Kasumi-1 (cell line): ENCODE measurements around the gene IL25.
"Not testable (repeated sequence)": the region's sequence is repeated elsewhere in the genome, so short reads cannot be mapped to it uniquely, and the experiment has no call there.

Source experiments
- DNase-seq, 2 experiments: peaks; one replicate each; lab custom pipeline; 2025; lab: John Stamatoyannopoulos, UW

The IL25 gene

DNA sequence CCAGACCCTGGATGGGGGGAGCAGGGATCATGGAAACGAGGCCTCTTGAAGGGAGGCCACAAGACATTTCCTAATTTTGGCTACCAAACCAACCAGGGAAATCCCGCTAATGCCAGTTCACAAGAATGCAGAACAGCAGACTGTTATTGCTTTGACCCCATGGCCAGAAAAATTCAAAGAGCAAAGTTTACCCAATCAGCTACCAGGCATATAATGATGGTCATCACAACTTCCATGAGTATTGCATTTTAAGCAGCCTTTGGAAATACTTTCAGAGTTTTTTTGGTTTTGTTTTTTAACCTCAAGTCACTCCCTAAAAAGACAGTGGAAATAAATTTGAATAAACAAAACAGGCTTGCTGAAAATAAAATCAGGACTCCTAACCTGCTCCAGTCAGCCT lies at the start of gene IL25:
Gene IL25, plus strand, starts transcription at position 301 of the 400 bp plus-strand sequence.
- no peak for DNase-seq

DNA sequence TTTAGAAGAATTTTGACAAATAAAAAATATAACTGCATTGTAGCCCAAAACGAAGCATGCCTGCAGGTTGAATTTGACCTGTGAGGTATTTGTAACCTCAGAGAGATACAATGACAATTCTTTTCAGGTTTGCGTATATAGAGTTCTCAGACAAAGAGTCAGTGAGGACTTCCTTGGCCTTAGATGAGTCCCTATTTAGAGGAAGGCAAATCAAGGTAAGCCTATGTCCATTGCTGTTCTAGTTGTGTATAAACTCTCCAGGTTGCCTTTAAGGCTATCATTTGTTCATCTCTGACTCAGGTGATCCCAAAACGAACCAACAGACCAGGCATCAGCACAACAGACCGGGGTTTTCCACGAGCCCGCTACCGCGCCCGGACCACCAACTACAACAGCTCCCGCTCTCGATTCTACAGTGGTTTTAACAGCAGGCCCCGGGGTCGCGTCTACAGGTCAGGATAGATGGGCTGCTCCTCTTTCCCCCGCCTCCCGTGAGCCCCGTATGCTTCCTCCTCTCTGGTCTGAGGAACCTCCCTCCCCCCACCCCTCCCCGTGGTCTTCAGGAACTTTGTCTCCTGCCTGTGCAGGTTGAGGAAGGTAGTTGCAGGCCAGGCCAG lies 48.7 kb upstream of the IL25 start:
- DNase-seq: no peak

DNA sequence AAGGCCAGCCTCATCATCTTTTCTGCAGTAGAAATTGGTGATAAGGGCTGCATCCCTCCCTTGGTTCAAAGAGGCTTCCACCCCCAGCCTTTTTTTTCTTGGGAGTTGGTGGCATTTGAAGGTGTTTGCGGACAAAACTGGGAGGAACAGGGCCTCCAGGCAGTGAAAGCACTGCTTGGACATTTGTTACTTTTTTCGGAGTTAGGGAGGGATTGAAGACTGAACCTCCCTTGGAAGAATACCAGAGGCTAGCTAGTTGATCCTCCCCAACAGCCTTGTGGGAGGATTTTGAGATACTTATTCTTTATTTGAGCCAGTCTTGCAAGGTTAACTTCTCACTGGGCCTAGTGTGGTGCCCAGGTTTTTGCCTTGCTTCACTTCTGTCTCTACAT lies 48.2 kb upstream of the IL25 start:
- DNase-seq: no peak

DNA sequence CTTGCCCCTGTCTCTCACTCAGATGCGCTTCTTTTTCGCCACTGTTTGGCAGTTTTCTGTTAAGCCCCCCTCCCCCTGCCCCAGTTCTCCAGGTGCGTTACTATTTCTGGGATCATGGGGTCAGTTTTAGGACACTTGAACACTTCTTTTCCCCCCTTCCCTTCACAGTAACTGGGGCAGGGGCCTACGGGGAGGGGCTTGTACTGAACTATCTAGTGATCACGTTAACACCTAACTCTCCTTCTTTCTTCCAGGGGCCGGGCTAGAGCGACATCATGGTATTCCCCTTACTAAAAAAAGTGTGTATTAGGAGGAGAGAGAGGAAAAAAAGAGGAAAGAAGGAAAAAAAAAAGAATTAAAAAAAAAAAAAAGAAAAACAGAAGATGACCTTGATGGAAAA lies 47.6 kb upstream of the IL25 start:
- no peak for DNase-seq

DNA sequence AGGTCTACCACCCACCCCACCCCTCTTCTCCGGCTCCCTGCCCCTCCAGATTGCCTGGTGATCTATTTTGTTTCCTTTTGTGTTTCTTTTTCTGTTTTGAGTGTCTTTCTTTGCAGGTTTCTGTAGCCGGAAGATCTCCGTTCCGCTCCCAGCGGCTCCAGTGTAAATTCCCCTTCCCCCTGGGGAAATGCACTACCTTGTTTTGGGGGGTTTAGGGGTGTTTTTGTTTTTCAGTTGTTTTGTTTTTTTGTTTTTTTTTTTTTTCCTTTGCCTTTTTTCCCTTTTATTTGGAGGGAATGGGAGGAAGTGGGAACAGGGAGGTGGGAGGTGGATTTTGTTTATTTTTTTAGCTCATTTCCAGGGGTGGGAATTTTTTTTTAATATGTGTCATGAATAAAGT lies 46.9 kb upstream of the IL25 start:
- DNase-seq: not testable (repeated sequence)

DNA sequence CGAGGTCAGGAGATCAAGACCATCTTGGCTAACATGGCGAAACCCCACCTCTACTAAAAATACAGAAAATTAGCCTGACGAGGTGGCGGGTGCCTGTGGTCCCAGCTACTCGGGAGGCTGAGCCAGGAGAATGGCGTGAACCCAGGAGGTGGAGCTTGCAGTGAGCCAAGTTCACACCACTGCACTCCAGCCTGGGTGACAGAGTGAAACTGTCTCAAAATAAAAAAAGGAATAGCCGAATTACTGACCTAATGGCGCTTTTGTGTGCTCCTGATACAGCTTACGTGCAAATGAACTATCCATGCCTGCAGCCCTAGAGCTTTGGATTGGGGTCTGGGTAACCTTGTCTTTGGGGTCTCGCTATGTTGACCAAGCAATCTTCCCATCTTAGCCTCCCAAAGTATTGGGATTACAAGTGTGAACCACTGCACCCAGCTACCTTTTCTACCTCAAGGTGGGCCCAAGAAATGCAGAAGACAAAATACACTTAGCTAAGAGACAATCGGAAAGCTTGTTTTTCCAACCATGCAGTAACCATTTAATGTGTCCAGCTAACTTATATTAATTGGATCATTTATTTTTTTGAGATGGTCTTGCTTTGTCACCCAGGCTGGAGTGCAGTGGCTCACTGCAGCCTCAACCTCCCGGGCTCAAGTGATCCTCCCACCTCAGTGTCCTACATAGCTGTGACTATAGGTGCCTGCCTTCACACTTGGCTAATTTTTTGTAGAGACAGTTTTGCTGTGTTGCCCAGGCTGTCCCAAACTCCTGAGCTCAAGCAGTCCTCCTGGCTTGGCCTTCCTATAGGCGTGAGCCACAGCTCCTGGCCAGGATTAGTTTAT lies 45.9 kb upstream of the IL25 start:
- no peak for DNase-seq

DNA sequence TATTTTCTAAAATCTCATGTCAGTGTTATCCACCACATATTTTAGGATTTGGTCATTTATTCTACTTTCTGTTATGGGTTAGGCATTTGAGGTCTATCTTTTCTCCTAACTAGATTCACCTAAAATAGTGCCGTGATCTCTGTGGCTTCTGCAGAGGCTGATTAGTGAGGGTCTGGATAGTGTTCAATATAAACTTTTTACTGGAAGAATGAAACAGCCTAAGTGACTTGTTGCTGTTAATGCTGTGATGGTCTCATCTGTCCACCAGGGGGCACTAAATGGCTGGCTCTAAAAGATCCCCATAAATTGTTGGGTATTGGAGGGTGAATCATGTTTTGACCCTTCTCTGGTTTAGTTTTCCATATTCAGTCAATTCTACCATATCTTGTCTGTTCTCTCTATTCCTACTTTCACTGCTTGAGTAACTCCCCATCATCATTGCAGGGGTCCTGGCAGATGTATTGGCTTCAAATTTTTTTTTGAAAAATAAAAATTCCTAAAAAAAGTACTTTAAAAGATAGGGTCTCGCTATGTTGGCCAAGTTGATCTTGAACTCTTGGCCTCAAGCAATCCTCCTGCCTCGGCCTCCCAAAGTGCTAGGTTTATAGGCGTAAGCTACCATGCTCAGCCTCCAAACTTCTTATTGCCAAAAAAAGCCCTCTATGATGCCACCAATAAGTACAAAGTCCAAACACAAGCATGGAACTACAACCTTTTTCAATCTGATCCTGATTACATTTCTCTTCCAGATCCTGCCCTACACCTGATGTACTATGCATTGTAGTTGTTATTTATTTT lies 44.5 kb upstream of the IL25 start:
- peak; percentile 71 to 81 for DNase-seq

DNA sequence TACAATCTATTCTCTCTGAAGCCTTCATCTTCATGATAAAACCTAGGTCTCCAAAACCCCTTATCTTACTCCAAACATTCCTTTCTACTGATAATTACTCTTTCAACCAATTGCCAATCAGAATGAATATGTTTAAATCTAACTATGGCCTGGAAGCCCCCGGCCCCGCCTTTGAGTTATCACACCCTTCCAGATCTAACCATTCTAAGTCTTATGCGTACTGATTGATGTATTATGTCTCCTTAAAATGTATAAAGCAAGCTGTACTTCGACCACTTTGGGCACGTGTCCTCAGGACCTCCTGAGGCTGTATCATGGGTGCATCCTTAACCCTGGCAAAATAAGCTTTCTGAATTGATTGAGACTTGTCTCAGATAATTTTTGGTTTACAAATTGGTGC lies 37.0 kb upstream of the IL25 start:
- DNase-seq: no peak

DNA sequence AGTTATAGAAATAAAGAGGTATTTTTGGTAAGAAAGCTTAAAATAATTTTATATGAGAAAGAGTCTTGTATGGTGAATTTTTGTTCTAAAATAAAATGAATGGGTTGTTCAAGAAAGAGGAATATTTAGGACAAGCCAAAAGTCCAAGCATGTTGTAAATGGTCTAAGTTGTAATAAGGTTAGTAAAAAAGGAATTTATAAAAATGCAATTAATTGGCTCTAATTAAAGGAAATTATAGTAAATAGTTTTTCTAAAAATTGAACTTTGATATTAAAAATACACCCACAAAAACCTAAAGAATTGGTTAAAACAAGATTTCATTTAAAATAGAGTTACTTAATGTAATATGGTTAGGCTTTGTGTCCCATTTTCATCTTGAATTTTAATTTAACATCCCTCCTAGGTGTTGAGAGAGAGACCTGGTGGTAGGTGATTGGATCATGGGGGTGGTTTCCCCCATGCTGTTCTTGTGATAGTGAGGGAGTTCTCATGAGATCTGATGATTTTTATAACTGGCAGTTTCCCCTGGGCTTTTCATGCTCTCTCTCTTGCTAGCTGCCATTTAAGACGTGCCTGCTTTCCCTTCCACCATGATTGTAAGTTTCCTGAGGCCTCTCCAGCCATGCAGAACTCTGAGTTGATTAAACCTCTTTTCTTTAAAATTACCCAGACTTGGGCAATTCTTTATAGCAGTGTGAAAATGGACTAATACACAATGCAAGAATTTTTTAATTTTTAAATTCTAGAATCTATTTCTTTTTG lies 32.9 kb upstream of the IL25 start:
- peak in 1 of 2 experiments; percentile 6 for DNase-seq

DNA sequence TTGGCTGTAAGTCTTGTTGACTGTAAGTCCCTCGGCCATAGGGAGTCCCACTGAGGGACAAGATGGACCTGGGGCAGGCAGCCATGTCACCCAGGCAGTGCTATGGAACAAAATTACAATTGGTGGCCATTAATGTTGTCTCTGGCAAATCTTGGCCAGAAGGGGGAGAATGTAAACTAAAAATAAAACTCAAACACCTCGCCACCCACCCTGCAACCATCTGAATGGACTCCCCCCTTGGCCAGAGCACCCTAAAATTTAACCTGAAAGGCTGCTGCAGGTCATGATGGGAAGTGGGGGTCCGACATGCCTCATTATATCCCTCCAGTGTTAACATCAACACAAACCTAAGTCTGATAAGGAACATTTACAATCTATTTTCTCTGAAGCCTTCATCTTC lies 28.1 kb upstream of the IL25 start:
- DNase-seq: no peak

DNA sequence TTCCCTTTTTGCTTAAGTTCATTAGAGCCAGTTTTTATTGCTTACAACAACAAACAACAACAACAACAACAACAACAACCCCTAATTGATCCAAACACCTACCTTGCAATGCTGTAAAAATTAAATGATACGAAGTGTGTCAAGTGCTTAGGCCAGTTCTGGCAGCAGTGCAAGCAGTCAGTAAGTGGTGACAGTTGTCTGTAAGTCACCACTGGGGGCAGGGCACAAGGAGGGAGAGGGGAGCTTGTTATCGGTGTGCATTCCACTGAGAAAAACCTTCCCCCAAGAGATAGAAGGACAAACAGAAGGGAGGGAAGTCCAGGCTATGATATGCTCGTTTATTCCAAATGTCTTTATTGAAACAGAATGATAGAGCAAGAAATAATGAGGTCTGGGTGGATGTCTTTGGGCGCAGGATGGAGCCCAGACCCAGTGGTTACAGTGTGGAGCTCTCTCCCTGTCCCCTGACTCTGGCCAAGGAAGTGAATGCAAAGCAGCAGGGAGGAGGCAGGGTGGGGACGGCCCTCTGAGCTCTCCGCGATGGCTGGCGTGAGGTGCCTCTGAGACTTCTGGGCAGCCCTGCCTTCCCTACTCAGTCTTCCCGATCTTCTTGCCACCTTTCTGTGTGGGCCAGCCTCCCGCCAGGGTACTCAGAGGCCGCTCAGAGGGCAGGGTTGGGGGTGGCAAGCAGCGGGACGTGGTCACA lies 26.5 kb upstream of the IL25 start:
- no peak for DNase-seq

DNA sequence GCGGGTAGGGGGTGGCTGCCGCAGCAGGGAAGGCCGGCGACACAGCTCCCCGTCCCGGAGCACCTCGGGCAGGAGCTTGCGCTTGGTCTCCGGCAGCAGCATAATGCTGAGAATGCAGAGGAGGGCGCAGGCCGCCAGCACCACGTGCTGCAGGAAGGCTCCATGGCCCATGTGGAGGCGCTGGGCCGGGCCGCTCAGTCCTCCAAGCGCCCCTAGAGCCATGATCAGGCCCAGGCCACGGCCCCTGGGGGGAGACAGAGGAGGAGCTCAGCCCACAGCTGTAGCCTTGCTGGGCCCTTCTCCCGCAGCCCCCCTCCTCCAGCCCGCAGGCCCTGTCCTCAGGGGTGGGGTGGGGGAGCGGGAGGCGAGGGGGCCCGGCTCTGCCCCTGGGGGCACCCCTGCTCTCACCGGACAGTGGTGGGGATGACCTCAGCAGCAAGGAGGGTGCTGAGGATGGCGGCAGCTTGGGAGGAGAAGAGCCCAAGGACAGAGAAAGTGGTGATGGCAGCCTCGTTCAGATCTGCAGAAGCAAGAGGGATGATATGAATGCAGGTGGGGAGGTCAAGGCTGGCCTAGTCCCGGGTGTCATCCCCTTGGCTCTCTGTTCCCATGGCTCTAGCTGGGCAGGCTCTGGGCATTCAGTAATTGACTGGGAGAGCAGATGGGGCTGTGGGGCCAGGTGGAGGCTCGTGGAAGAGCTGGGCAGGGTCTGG lies 25.8 kb upstream of the IL25 start:
- no peak for DNase-seq

DNA sequence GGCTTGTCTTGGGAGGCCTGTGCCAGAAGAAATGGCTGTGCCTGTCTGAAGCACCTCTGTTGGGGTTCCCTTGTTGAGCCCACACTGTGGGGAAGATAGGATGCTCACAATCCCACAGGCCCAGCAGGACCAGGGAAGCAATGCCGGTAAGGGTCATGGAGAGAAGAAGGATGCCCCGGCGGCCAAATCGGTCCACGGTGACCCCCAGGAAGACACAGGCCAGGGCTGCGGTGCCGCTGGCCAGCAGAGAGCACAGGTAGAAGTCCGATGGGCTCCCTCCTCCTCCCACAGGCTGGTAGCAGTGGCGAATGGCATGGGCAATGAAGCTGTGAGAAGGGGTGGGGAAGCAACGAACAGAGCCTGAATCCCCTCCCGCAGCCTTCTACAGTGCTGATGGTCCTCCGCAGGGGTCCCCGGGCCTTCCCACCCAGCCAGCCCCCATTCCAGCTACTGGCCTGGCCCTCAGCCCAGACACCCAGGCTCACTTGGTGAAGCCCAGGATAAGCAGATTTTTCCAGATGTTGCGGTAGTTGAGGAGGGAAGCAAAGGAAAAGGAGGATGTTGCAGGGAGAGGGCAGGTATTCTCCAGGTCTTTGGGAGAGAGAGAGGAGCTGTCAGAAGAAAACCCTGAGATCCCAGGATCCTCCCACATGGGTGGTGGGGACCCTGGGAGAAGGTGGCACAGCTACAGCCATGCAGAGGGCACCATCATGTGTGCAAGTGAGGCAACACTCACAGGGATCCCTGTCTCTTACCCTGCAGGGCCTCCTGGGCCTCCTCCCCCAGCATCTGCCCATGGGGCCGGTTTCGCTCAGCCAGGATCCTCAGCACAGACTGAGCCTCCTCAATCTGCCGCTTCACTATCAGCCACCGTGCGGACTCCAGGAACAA lies 25.0 kb upstream of the IL25 start:
- DNase-seq: no peak

DNA sequence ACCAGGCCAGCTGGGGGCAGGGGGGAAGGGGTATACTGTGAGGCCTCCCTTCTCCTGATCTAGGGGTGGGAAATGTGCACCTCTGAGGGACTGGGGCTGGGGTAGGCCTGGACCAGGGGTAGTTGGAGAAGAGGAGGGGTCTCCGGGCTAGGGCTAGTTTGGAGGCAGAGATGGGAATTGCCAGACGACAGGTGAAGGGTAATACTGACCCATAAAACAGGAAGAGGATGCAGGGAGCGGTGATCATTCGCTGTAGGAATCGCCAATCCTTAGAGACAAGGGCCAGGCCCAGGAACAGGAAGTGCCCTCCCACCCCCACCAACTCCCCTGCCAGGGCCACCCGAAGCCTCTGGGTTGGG lies 24.3 kb upstream of the IL25 start:
- no peak for DNase-seq

DNA sequence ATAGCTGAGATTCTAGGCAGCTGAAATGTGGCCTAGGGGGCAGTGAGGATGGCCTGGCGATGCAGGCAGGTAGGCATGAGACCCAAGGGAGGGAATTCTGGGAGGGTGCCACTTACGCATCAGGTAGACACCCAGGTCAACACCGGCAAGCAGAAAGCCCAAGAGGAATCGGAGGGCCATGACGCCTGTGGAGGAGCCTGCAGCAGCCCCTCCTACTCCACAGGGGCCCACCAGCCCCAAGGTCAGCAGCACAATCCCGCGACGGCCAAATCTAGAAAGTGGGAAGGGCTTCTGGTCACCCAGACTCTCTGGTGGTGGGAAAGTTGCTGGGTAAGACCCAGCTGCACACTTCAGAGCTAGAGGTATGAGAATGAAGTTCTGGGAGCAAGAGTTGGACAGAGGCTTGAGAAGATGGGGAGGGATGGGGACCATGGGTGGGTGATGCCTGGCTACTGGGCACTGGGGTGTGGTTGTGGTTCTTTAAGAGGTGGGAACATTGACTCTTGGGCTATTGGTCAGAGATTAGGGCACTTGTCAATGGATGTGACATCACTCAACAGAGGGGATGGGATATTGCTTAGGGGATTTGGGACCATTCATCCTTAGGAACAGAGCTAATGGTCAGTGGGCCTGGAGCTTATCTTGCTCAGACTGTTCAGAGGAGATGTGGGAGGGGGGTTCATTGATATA lies 23.3 kb upstream of the IL25 start:
- no peak for DNase-seq

DNA sequence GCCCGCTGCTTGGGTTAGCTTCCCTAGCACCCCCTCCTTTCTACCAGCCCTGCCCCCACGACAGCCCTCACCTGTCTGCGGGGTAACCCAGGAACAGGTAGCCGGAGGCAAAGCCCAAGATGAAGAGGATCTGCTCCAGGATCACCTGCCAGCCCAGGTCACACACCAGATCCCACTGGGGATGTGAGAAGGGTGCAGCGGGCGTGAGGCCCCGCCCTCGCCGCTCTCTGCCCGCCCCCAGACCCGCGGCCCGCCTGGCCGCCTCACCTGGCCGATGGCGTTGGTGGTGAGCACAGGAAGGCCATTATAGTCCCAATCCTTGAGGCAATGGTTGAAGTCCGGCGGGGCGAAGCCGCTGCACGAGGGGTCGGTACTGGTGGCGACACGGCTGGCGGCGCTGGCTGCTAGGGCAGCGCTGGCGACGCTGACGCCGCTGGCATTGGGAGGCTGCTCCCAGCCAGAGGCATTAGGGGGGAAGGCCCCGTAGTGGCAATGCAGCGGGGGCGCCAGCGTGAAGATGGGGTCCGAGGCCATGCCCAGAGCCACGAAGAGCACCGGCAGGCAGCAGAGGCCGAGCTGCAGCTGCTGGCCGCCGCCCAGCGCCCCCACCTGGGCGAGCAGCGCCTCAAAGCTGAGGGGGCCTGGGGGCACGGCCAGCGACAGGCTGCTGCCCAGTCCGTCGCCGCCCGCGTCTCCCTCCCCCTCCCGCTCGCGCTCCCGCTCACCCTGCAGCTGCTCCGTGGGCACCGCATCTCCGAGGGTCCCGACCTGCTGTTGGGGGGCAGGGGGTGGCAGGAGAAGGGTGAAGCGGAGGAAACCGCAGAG lies 20.7 kb upstream of the IL25 start:
- DNase-seq: no peak

DNA sequence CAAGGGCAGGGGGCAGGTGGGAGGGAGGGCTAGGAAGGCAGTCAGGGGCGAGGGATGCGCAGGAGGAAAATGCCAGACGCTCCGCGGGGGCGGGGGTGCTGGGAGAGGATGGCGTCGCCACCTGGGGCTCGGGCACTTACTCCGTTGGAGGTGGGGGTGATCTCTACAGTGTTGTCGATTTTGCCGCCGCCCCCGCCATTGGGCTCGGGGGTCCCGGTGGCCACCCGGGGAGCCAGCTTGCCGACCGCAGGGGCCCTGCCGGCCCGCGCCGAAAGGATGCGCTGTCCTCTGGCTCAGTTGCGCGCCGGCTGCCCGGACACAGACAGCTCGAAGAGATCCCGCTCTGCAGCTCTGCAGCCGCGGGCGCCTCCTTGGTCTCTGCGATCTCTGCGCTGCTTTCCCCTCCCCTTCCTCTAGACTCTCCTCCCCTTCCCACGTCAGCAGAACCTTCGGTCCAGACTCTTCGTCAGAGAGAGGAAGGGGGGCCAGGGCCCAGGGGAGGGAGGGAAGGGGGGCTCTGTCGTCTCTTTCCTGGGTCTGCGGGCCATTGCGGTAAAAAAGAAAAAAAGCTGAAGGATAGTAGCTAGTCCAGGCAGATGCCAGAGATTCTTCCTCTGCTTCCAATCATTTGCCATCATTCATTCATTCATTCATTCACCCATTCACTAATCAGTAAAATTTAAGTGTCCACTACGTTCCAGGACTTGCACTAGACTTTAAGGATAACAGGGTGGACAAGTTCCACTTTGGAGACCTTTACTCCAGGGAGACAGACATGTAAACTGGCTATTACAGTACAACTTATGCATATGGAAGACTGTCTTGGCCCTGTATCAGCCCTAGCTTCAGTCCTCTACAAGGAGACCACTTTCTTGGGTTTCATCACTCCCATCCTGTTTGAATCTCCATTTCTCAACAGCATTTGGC lies 19.8 kb upstream of the IL25 start, which contains the start of gene SLC22A17:
Gene SLC22A17, minus strand, starts transcription at position 382 of the 927 bp plus-strand sequence.
- DNase-seq: peak; percentile 26 to 33
